G401.6 (cell line): ENCODE results near the gene STXBP6.
"Not testable (repeated sequence)": the region's sequence is repeated elsewhere in the genome, so short reads cannot be mapped to it uniquely, and the experiment has no call there.

Experiments used
- FAIRE-seq: peaks from 2 replicates; lab custom pipeline; 2012; peaks lifted over from hg19 to GRCh38; lab: Jason Lieb, UNC

Gene STXBP6

DNA sequence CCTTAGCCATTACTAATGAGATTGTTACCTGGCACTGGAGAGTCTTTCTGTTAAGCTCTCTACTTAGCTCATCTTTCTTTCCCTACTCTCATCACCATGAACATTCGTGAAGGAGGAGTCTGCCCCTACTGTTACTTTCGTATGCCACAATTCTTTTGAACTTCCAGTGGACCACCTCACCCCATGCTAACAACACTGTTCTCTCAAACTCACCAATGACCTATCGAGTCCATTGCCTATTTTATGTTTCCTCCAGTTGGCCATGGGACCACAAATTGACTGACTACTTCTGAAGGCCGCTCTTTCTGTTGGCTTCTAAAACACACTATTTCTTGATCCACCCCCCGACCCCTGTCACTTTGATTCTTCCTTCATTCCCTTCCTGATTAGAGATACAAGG is 223.6 kb downstream of the STXBP6 start:
- no peak for FAIRE-seq

DNA sequence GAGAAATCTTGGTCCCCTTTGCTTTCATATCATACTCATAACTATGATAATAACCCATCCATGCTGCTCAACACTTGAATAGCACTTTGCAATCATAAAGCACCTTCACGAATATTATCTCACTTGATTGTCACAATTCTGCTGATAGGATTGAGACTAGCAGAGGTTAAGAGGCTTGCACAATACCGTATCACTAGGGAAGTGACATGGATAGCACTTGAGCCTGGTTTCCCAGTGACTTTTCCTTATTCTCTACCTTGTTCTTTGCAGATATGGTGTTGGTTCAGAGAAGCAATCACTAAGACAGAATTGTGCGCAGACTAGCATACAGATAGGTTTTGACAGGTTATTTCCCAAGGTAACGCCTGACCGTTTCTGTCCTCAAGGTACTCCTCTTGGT is 229.3 kb downstream of the STXBP6 start:
- no peak for FAIRE-seq

GRCh38 chr14:24818823-24819341 is 231.1 kb downstream of the STXBP6 start:
- FAIRE-seq = no peak

- no peak for FAIRE-seq
Measured at GRCh38 chr14:24818058-24818822, 231.7 kb downstream of the STXBP6 start.

GRCh38 chr14:24817212-24818057 is 232.5 kb downstream of the STXBP6 start:
- no peak for FAIRE-seq

- FAIRE-seq = no peak
Measured at GRCh38 chr14:24816929-24817211, 233.1 kb downstream of the STXBP6 start.

DNA sequence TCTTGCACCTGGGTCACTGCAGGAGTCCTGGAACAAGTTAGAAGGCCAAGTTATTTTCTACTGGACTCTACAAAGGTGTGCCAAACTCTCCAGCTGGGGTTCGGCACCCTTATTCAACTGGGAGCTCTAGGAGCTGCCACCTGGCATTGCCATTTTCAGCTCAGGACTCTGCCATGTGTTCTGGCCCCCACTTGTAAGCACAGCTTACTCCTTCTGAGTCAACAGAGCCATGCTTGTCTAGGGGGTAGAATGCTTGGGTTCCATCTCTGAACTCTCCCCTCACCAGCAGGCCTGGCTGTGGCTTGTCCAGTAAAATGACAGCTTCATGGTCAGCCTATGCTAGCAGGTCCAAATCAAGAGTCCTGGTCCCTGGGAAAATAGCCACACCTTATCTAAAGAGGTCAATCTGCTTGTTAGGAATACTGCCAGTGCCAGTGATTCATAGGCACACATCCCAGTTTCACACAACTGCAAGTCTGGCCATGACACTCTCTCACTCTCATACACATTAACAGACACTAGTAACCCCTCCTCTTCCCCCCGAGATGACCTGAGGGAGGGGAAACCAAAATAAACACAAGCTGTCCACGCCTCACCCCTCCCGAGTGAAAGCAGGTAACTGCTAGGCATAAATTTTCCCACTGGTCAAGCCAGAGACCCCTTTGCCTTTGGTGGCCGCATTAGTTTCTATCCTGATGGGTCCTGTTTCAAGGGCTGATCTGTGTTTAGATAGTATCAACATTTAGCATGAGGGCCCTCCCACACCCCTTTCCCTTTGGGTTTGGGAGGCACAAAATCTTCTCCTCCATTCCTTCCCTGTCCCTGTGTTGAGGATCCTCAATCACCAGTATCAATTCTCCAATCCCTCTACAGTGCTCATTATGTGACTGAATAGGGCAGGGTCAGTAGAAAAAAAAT is 233.7 kb downstream of the STXBP6 start:
- no peak for FAIRE-seq

DNA sequence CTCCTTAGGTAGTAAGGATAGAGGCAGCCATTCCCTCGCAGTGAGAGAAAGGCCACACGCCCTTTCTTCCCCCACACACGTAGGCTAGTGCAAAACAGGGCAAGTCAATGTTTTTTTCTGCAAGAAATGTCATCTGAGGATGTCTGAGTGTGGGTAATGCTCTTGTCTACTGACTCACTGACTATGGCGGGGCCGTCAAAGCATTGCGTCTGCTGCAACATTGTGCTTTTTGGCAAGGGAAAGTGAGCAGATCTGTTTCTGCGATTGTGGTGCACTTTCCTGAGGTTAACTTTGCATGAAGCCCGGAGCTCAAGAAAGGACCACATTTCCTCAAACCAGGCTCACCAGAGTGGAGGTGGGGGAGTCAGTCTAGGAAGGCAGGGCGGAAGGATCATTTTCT is 234.4 kb downstream of the STXBP6 start:
- FAIRE-seq = no peak

DNA sequence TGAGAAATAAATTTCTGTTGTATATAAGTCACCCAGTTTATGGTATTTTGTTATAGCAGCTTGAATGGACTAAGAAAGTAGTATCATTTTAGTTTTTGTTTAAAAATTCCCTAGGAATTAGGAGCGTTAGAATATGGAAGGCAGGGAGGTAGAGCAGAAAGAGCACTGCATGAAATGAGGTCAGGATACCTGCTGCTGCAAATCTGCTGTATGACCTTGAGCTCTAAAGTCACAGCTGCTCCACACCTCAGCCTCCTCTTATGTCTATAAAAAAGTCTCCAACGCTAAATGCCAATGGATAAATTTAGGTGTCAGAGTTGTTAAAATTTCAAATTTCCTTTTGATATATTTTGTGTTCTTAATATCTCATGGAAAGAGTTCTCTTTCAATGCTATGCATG is 235.0 kb downstream of the STXBP6 start:
- FAIRE-seq = no peak

DNA sequence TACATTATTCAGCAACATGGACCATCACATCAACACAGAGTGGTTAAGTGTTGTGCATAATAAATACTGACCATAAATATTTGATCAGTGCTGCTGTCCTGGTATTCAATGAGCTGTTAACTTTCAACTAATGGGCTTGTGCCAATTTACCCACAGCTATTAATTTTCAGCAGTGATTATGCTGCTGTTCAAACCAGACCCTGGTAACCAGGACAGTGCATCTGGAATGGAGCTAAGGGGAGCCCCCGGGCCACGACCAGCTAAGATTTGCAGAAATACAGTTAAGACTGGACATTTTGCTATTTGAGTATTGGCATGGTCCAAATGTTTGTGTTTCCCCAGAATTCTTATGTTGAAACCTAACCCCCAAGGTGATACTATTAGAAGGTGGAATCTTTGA is 235.6 kb downstream of the STXBP6 start:
- no peak for FAIRE-seq

DNA sequence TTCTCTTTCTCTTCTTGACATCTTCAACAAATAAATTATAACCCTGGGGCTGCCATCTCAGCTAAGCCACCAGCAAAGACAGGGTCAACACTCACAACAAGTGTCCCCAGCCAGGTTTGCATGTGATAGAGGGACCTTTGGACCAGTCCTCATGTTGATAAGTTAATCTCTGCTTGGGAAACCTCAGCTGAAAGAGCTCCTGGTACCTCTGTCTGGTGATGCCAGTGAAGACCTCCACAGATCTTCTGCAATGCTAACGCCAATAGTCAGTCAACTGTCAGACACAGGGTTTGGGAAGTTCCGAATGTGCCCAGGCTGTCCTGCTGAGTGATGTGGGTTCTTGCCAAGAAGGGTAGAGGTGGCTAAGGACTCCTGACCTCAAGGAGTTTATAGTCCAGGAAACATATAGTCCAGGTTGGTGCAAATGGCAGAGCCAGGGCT is 236.1 kb downstream of the STXBP6 start:
- no peak for FAIRE-seq

DNA sequence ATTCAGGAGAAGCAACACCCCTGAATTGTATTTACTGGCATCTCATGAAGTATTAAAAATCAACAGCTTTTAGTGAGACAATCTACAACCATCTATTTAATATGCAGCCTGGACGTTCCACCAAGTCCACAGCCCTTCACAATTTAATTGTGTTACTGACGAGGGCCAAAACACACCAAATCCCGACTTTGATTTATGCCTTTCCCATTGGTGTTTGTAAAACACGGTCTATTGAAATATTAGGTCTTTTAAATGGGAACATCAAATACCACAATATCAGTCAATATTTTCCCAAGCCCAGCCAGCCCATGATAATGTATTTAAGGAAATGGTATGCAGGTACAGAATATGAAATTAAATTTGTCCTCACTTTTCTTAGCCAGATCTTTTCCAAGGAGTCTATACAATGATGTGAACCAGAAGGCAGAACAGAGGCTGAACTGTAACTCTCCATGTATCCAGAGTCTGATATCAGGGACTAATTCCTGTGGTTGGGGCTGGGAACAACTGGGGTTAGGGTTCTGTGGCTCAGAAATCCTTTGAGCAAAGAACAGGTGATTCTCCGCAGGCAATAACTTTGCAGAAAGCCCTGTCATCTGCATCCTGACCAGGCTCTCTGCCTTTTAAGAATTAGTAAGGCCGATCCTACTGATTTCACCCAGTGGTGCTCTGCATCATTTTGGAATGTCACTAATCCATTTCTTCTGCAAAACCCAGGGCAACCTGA is 236.7 kb downstream of the STXBP6 start:
- no peak for FAIRE-seq

DNA sequence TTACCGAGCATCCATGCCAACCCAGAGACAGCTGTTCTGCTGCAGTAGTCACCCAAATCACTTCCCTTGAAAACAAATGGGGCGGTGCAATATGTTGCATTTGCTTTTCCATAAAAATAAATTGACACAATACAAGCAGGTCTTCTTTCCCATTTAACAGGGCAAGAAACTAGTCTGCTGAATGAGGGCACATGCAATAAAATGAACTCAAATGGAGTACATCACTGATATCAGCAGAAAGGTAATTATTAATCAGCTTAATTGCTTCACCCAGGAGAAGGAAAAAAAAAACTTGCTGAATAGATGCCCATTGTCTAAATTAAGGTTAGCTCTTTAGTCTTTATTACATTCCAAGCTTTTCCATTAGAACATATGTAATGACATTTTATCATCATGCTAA is 240.8 kb downstream of the STXBP6 start:
- no peak for FAIRE-seq

- FAIRE-seq = no peak
Measured at GRCh38 chr14:24808412-24808811, 241.5 kb downstream of the STXBP6 start.

GRCh38 chr14:24806061-24806678 is 243.8 kb downstream of the STXBP6 start:
- FAIRE-seq = no peak

DNA sequence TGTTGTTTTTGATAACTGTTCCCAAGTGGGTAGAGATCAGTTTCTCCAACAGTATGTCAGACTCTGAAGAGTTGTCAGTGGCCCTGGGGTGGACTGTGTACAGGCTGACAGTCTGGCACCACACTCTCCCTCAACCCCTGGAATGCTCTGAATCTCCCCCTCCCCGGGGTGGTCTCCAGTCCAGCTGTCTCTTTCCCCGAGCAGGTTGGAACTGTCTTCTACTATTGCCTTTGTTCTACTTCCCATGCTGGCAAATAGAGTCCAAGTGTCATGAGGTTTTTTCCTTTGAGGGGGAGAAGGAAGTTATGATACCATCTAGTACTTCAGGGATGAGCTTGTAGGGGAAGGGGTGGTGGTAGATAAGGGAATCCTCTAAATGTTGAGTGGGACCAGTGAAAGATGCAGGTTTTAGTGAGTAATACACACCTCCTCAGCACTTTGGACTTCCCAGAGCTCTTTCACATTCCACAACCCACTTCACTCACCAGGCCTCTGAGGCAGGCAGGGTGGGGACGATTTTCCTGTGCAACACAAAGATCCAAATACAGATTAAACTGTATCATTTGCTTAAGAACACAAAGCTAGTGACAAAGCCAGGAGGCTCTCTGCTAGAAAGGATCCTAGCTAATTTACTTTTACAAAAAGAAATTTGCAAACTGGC is 245.3 kb downstream of the STXBP6 start:
- no peak for FAIRE-seq

- no peak for FAIRE-seq
Measured at GRCh38 chr14:24803933-24804494, 245.9 kb downstream of the STXBP6 start.

DNA sequence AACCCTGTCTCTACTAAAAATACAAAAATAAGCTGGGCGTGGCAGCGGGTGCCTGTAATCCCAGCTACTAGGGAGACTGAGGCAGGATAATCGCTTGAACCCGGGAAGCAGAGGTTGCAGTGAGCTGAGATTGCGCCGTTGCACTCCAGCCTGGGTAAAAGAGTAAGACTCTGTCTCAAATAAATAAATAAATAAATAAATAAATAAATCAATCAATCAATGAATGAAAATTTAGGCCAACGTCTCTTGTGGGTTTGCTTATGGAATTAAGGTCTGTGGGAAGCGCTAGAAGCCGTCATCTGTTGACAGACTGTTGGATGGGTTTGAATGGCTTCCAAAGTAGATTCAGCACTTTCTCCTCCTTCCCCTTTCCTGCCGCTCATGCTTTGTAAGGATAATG is 246.5 kb downstream of the STXBP6 start:
- FAIRE-seq = not testable (repeated sequence)

GRCh38 chr14:24802236-24802635 is 247.7 kb downstream of the STXBP6 start:
- FAIRE-seq = no peak

DNA sequence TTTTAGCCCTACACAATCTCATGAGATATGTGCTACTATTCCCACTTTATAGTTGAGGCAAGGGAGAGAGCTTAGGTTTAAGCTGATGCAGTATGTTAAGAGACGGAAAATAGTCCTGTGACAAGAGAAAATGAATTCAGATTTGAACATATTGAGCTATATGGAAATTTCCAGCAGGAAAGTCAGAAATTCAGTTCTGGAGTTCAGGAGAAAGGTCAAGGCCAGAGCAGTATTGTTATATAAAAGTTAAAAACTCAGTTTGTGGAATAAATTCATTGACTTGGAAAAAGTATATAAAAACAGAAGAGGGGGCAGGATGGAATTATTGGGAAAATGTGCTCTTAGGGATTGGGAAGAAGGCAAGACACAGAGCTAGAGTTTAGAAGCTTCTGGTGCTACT is 248.9 kb downstream of the STXBP6 start:
- no peak for FAIRE-seq
